Parathyroid adenoma (tissue), 2 donors: ENCODE results near the gene MID2.
A peak's percentile ranks its signal among the peaks of the same experiment; 100 is the strongest.

Experiments used
- H2AFZ ChIP-seq: fragments of 300-600 bp; sonication (generic); one replicate; pipeline ENCODE4 v1.7.0; 2017; ENCODE audit warnings: antibody characterized with exemption, mild to moderate bottlenecking
- H3K27ac ChIP-seq: fragments of 300-600 bp; sonication (generic); one replicate; pipeline ENCODE4 v1.7.0; 2017
- H3K27me3 ChIP-seq: fragments of 300-600 bp; sonication (generic); one replicate; pipeline ENCODE4 v1.7.0; 2017; ENCODE audit warnings: low read length; ENCODE audit not compliant: control insufficient read depth, insufficient read depth
- H3K36me3 ChIP-seq: fragments of 300-600 bp; sonication (generic); one replicate; pipeline ENCODE4 v1.7.0; 2017; ENCODE audit warnings: low read length; ENCODE audit not compliant: control insufficient read depth, insufficient read depth
- H3K4me1 ChIP-seq: fragments of 300-600 bp; sonication (generic); one replicate; pipeline ENCODE4 v1.7.0; 2017; ENCODE audit warnings: control low read depth
- H3K4me2 ChIP-seq: fragments of 300-600 bp; sonication (generic); one replicate; pipeline ENCODE4 v1.7.0; 2017; ENCODE audit warnings: low read length
- H3K4me3 ChIP-seq: fragments of 300-600 bp; sonication (generic); one replicate; pipeline ENCODE4 v1.7.0; 2017; ENCODE audit warnings: low read depth, low read length
- H3K79me2 ChIP-seq: fragments of 300-600 bp; sonication (generic); one replicate; pipeline ENCODE4 v1.7.0; 2017; ENCODE audit warnings: control low read depth
- H3K9ac ChIP-seq: fragments of 300-600 bp; sonication (generic); one replicate; pipeline ENCODE4 v1.7.0; 2017; ENCODE audit warnings: mild to moderate bottlenecking
- H3K9me3 ChIP-seq: fragments of 300-600 bp; sonication (generic); one replicate; pipeline ENCODE4 v1.7.0; 2017; ENCODE audit warnings: low read length; ENCODE audit not compliant: control insufficient read depth
- TF ChIP-seq, protein P1 (sequence below): fragments of 300-600 bp; sonication (generic); IDR thresholded peaks from one replicate; pipeline ENCODE4 v1.7.0; 2017; ENCODE audit warnings: antibody characterized with exemption, mild to moderate bottlenecking
- donor health status: primary hyperparathyroidism.

MID2 gene, protein sequence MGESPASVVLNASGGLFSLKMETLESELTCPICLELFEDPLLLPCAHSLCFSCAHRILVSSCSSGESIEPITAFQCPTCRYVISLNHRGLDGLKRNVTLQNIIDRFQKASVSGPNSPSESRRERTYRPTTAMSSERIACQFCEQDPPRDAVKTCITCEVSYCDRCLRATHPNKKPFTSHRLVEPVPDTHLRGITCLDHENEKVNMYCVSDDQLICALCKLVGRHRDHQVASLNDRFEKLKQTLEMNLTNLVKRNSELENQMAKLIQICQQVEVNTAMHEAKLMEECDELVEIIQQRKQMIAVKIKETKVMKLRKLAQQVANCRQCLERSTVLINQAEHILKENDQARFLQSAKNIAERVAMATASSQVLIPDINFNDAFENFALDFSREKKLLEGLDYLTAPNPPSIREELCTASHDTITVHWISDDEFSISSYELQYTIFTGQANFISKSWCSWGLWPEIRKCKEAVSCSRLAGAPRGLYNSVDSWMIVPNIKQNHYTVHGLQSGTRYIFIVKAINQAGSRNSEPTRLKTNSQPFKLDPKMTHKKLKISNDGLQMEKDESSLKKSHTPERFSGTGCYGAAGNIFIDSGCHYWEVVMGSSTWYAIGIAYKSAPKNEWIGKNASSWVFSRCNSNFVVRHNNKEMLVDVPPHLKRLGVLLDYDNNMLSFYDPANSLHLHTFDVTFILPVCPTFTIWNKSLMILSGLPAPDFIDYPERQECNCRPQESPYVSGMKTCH

DNA sequence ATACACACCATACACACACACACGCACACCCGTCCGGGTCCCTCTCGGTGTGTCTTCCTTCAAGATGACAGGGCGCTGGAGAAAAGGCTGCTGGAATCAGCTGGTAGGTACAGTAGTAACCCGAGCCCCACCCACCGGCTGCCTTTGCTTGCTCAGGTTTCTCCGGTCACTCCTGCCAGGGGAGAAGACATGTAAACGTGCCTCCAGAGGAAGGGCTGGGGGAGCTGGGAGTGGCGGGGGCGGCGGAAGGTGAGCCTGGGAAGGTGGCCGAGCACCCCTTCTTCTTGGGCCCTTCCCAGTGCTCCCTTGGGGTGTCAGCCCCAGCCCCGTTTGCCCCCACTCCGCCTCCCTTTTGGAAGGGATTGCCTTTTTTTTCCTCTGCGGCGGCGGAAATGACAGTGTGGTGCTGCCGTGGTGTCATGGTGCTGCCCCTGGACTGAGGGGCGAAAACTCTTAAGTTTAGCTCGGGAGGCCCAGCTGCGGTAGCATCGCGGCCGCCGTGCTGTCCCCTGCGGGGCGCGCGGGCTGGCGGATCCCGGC is at the start of gene MID2:
Gene MID2 (plus strand): TSS at position 169 of the 540 bp plus-strand sequence. CDS start 561 bp downstream, outside the sequence.
- peak within 1 kb of the TSS; percentile 75 for H2AFZ ChIP-seq
- peak within 1 kb of the TSS; percentile 52 for H3K4me3 ChIP-seq
- peak within 1 kb of the TSS; percentile 28 for H3K9ac ChIP-seq
- TF ChIP-seq, protein P1, sequence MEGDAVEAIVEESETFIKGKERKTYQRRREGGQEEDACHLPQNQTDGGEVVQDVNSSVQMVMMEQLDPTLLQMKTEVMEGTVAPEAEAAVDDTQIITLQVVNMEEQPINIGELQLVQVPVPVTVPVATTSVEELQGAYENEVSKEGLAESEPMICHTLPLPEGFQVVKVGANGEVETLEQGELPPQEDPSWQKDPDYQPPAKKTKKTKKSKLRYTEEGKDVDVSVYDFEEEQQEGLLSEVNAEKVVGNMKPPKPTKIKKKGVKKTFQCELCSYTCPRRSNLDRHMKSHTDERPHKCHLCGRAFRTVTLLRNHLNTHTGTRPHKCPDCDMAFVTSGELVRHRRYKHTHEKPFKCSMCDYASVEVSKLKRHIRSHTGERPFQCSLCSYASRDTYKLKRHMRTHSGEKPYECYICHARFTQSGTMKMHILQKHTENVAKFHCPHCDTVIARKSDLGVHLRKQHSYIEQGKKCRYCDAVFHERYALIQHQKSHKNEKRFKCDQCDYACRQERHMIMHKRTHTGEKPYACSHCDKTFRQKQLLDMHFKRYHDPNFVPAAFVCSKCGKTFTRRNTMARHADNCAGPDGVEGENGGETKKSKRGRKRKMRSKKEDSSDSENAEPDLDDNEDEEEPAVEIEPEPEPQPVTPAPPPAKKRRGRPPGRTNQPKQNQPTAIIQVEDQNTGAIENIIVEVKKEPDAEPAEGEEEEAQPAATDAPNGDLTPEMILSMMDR = no peak
- no peaks in the 10 kb centered on the region for H3K79me2 ChIP-seq
- H3K36me3 ChIP-seq = no peaks in the 10 kb centered on the region
- no peaks in the 10 kb centered on the region for H3K27me3 ChIP-seq
- H3K4me2 ChIP-seq = peak within 1 kb of the TSS; percentile 61
- H3K9me3 ChIP-seq = no peaks in the 10 kb centered on the region
- H3K4me1 ChIP-seq = no peaks in the 10 kb centered on the region
- H3K27ac ChIP-seq = peak within 1 kb of the TSS; percentile 87

DNA sequence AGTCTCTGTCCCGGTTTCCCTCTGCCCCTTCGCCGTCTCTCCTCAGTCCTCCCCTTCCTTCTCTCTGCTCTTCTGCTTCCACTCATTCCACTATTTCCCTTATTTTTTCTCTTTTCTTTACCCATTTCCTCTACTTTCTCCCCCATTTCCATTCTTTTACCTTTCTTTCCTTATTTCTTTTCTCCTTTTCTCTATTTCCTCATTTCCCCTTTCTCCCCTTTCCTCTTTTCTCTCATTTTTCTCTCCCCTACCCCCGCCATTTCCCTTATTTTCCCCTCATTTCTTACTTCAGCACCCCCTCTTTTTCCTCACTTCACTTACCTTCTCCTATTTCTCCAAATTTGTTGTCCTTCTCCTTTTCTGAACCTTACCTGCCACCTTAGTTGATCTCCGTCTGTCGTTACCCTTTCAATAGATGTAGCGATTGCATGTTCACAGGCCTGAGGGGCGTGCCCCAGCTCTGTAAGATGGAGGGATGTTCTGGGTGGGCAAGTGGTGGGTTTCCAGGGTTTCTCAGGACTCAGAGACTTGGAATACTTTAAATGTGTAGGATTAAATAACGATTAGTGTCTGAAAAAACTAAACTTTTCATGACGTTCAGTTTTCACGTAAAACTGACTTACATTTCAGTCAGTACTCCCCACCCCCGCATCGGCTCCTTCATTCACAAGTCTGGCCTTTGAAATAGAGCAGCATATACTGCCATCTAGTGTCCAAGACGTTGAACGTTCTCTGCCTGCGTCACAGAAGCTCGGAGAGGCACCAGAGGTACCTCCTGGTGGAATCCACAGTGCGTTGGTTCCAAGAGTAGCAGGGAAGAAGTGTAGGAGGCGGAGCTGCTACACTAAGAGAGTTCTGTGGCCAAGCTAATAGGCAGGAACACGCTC is 48.8 kb upstream of the MID2 start:
- H3K9me3 ChIP-seq = no peaks in the 10 kb centered on the region
- H3K36me3 ChIP-seq = no peaks in the 10 kb centered on the region
- no peaks in the 10 kb centered on the region for H3K4me1 ChIP-seq
- H2AFZ ChIP-seq = peak overlapping the region; percentile 76
- no peaks in the 10 kb centered on the region for H3K27me3 ChIP-seq
- no peak overlapping the region for H3K9ac ChIP-seq
- H3K27ac ChIP-seq = peak overlapping the region; percentile 57
- H3K79me2 ChIP-seq = no peaks in the 10 kb centered on the region
- H3K4me3 ChIP-seq = peak overlapping the region; percentile 65
- H3K4me2 ChIP-seq = peak overlapping the region; percentile 84
- TF ChIP-seq, protein P1 = peak; percentile 67

DNA sequence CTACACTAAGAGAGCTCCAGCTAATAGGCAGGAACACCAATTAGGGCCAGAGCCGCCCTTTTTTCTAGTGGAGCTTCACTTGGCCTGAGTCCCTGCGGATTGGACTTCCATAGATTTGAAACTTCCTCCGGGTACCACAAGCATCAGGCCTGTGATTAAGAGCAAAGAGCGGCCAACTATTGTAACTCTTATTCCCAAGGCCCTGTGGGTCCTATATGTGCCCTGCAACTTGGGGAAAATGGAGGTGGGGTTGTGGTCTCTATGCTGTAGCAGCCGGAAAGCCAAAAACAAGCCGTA is 48.2 kb upstream of the MID2 start, which contains the start of gene NCBP2L:
Gene NCBP2L (plus strand): TSS at position 198 of the 297 bp plus-strand sequence. CDS start 16,488 bp downstream, outside the sequence.
- Histone ChIP-seq H3K27me3 (no peaks in the 10 kb centered on the region), H3K79me2 (no peaks in the 10 kb centered on the region), H3K27ac (peak within 1 kb of the TSS; percentile 57), H3K4me1 (no peaks in the 10 kb centered on the region), H3K36me3 (no peaks in the 10 kb centered on the region), H3K9ac (no peak within 1 kb of the TSS), H2AFZ (peak within 1 kb of the TSS; percentile 76), H3K9me3 (no peaks in the 10 kb centered on the region), H3K4me2 (peak within 1 kb of the TSS; percentile 84), H3K4me3 (peak within 1 kb of the TSS; percentile 65)
- TF ChIP-seq, protein P1 = no peak

DNA sequence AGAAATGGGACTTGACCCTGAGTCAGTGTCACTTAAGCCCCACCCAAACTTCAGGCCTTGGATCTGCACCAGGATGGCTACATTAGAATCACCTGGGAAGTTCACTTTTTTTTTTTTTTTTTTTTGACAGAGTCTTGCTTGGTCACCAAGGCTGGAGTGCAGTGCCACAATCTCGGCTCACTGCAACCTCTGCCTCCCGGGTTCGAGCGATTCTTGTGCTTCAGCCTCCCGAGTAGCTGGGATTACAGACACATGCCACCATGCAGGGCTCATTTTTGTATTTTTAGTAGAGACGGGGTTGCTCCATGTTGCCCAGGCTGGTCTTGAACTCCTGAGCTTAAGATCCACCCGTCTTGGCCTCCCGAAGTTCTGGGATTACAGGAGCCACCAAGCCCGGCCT is 45.1 kb upstream of the MID2 start:
- Histone ChIP-seq H3K4me1 (no peaks in the 10 kb centered on the region), H3K9me3 (no peaks in the 10 kb centered on the region), H3K36me3 (no peaks in the 10 kb centered on the region), H3K27me3 (no peaks in the 10 kb centered on the region), H2AFZ (no peak overlapping the region), H3K27ac (no peak overlapping the region), H3K79me2 (no peaks in the 10 kb centered on the region), H3K4me2 (no peak overlapping the region), H3K4me3 (no peak overlapping the region), H3K9ac (no peak overlapping the region)
- TF ChIP-seq, protein P1 = no peak
